ENCODE data around the gene LENG9. TPM values are rescaled to one million over a fixed set of nuclear protein-coding genes. Genes with fewer than 3 reads are reported as not detected.

LENG9 gene
- total RNA-seq, 1 experiment from 2014 or later: 4.2 TPM

DNA sequence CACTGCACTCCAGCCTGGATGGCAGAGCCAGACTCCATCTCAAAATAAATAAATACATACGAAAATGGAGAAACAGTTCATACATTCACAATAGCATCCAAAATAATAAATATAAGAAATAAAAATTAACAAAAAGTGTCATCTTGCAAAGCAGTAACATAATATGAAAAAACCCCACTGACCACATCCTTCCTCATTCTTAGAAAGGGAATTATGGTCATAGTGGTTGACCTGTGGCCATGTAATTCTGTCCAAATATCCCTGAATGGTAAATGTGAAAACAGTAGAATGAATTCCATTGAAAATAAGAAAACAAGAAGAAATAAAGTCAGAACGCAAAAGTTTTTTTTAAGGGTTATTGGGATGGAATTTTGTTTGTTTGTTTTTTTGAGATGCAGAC lies 16.5 kb upstream of the LENG9 start:
- H3K27me3 ChIP-seq (replicated peaks; ENCODE audit: insufficient read depth, low read depth, low read length, poor library complexity): no peaks in the 10 kb centered on the region

DNA sequence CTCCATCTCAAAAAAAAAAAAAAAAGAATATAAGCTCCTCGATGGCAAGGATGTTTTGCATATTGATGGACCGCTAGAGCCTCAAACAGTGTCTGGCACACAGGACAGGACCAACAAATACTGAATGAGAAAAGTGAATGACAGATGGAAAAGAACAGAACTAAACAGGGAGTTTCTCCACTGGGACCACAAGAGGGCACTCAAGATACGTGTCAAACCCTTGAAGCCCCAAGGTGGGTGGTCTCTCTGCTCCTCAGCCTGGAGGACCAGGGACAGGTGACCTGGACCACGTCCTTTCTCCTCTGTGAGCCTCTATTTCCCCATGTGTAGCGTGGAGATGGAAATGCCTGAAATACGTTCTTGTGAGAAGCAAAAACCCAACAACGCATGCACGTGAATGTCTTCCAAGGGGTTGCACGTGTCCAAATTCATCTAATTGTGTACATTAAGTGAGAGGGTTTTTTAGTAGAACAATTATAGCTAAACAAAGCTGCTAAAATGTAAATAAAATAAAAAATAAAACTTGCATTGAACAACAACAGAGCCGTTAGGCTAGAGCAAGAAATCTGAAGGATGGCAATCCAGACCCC lies 15.2 kb upstream of the LENG9 start:
- CTCF ChIA-PET: no interaction called here
- no peak overlapping the region for H3K27ac ChIP-seq (ENCODE audit: low read depth, low read length, poor library complexity, severe bottlenecking)
- no peaks in the 10 kb centered on the region for H3K9me3 ChIP-seq (ENCODE audit: low read depth, low read length, poor library complexity, severe bottlenecking)

More for the DNA sequence above, 16.5 kb upstream of the LENG9 start:
- H3K27ac ChIP-seq (ENCODE audit: low read depth, low read length, poor library complexity, severe bottlenecking): no peak overlapping the region
- intact Hi-C loops (cut with micrococcal nuclease; ENCODE audit: unreplicated experiment): loop anchor here (5.0 kb wide), 1 partner anchor 197 kb away; no protein-coding TSS in a partner anchor
- H3K4me3 ChIP-seq (ENCODE audit: low read depth, low read length, poor library complexity, severe bottlenecking): no peak overlapping the region
- ChIA-PET POLR2A (ENCODE audit: low non-redundant PET) (no interaction called here), CTCF (interaction anchor here (0.8 kb wide), 1 partner anchor 70 kb away, joined by 11 read pairs; no protein-coding TSS in a partner anchor)
- H3K9me3 ChIP-seq (ENCODE audit: low read depth, low read length, poor library complexity, severe bottlenecking): no peaks in the 10 kb centered on the region
- TF ChIP-seq, protein P1, sequence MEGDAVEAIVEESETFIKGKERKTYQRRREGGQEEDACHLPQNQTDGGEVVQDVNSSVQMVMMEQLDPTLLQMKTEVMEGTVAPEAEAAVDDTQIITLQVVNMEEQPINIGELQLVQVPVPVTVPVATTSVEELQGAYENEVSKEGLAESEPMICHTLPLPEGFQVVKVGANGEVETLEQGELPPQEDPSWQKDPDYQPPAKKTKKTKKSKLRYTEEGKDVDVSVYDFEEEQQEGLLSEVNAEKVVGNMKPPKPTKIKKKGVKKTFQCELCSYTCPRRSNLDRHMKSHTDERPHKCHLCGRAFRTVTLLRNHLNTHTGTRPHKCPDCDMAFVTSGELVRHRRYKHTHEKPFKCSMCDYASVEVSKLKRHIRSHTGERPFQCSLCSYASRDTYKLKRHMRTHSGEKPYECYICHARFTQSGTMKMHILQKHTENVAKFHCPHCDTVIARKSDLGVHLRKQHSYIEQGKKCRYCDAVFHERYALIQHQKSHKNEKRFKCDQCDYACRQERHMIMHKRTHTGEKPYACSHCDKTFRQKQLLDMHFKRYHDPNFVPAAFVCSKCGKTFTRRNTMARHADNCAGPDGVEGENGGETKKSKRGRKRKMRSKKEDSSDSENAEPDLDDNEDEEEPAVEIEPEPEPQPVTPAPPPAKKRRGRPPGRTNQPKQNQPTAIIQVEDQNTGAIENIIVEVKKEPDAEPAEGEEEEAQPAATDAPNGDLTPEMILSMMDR (conservative IDR thresholded peaks at IDR 0.05; ENCODE audit: low read depth, low read length): no peak
- no peak for TF ChIP-seq EZH2 (IDR thresholded peaks at IDR 0.05; ENCODE audit: borderline replicate concordance, low read depth, low read length, poor library complexity, severe bottlenecking)
- no peak for DNase-seq (ENCODE audit: low spot score)
- BruUV-seq (replicated peaks): no TSS peak
- no peaks in the 10 kb centered on the region for H3K36me3 ChIP-seq (ENCODE audit: insufficient read depth, low read length, poor library complexity, severe bottlenecking)
- H3K4me1 ChIP-seq (ENCODE audit: insufficient read depth, low read length, poor library complexity, severe bottlenecking): no peaks in the 10 kb centered on the region

DNA sequence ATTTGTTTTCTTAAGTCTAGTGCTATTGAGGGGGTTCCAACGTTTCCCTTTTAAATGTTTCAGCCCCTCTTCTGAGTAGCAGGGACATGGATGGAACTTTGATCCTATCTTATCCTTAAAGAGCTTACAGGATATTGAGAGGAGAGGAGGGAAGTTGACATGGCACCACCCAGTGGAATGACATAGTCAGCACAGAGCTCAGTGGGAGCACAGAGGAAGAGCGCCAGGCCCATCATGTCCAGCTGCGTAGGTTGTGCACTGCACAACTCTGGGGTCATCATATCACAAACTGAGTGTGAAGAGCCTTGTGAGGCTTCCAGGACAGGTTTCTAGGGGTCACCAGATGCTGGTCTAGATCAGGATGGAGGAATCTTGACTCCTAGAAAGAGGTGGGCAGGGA lies 14.1 kb upstream of the LENG9 start:
- ChIA-PET CTCF (interaction anchor here (0.5 kb wide), 1 partner anchor 1046 kb away, joined by 3 read pairs; no protein-coding TSS in a partner anchor), POLR2A (ENCODE audit: low non-redundant PET) (no interaction called here)
- DNase-seq (ENCODE audit: low spot score): no peak
- Histone ChIP-seq H3K36me3 (ENCODE audit: insufficient read depth, low read length, poor library complexity, severe bottlenecking) (no peaks in the 10 kb centered on the region), H3K27ac (ENCODE audit: low read depth, low read length, poor library complexity, severe bottlenecking) (no peak overlapping the region), H3K4me1 (ENCODE audit: insufficient read depth, low read length, poor library complexity, severe bottlenecking) (peaks cover 9% of the 10 kb centered on the region), H3K4me3 (ENCODE audit: low read depth, low read length, poor library complexity, severe bottlenecking) (no peak overlapping the region), H3K27me3 (replicated peaks; ENCODE audit: insufficient read depth, low read depth, low read length, poor library complexity) (no peaks in the 10 kb centered on the region), H3K9me3 (ENCODE audit: low read depth, low read length, poor library complexity, severe bottlenecking) (no peaks in the 10 kb centered on the region)
- TF ChIP-seq, protein P1 (conservative IDR thresholded peaks at IDR 0.05; ENCODE audit: low read depth, low read length): peak; percentile 49
- no peak for TF ChIP-seq EZH2 (IDR thresholded peaks at IDR 0.05; ENCODE audit: borderline replicate concordance, low read depth, low read length, poor library complexity, severe bottlenecking)
- intact Hi-C loops (cut with micrococcal nuclease; ENCODE audit: unreplicated experiment): no loop called here
- no TSS peak for BruUV-seq (replicated peaks)

More for the DNA sequence above, 15.2 kb upstream of the LENG9 start:
- Histone ChIP-seq H3K4me3 (ENCODE audit: low read depth, low read length, poor library complexity, severe bottlenecking) (no peak overlapping the region), H3K27me3 (replicated peaks; ENCODE audit: insufficient read depth, low read depth, low read length, poor library complexity) (no peaks in the 10 kb centered on the region), H3K4me1 (ENCODE audit: insufficient read depth, low read length, poor library complexity, severe bottlenecking) (peaks cover 4% of the 10 kb centered on the region), H3K36me3 (ENCODE audit: insufficient read depth, low read length, poor library complexity, severe bottlenecking) (no peaks in the 10 kb centered on the region)
- TF ChIP-seq, protein P1 (conservative IDR thresholded peaks at IDR 0.05; ENCODE audit: low read depth, low read length): peak; percentile 70
- TF ChIP-seq EZH2 (IDR thresholded peaks at IDR 0.05; ENCODE audit: borderline replicate concordance, low read depth, low read length, poor library complexity, severe bottlenecking): no peak
- POLR2A ChIA-PET (ENCODE audit: low non-redundant PET): no interaction called here
- peak; percentile 77 for DNase-seq (ENCODE audit: low spot score)
- intact Hi-C loops (cut with micrococcal nuclease; ENCODE audit: unreplicated experiment): no loop called here
- no TSS peak for BruUV-seq (replicated peaks)
